GM18519 (cell line): ENCODE data around the gene DNAH12.

Experiments used
- ATAC-seq: cut with Tn5 transposase; IDR thresholded peaks from one replicate; pipeline ENCODE4 v1.9.1; 2021; ENCODE audit warnings: mild to moderate bottlenecking, moderate library complexity; ENCODE audit not compliant: unreplicated experiment, low FRiP score

The DNAH12 gene

DNA sequence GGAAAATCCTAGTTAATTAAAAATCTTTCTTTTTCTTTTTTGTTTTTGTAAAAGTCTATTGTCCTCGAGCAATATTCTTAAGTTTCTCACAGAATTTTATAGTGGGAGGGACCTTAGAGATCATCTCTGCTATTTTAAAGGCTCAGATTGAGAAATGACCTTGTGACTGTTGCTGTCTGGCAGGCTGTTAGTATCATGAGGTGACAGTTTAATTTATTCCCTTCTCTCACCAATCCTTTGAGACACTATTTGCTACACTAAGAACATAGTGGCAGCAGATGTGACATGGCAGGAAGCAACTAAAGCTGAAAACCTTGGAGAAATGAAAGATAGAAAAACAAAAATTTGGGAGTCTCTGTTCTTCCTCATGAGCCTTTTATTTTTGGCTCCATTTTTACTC, 291.7 kb downstream of the DNAH12 start:
- no peak for ATAC-seq

DNA sequence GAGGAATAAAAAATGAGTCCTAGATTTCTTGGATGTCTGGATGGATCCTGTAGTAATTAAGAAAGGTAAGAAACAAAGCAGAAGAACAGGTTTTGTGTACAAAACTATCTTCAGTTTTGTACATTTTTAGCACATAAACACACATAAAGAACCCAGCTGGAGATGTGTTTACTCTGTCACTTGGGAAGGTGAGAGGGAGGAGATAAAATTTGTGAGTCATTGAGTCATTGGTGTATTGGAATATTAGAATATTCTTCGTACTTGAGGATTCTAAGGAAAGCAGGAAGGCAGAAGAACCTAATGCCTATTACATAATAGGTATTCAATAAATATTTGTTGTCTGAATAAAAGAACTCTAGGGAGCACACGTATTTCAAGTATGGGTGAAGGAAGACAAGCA, 299.2 kb downstream of the DNAH12 start:
- ATAC-seq, result no peak
